ENCODE results near the gene HABP4.

Gene HABP4

GRCh38 chr9:96478829-96479371 is 28.9 kb downstream of the HABP4 start:
- DNase-seq: no peak

DNA sequence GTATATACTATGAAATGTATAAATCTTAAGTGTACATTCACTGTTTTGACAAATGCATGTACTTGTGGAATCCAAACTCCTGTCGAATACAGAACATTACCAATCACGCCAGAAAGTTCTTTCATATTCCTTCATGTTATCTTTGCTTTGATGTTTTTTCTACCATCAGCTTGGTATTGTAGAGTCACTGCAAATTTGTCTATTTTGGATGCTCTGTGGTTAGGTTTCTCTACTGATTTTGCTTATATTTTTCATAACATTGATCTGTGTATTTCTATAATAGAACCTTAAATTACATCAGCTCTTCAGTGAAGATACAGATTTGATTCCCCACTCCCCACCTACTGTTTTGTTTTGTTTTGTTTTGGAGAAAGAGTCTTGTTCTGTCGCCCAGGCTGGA is 30.8 kb downstream of the HABP4 start:
- no peak for DNase-seq

DNA sequence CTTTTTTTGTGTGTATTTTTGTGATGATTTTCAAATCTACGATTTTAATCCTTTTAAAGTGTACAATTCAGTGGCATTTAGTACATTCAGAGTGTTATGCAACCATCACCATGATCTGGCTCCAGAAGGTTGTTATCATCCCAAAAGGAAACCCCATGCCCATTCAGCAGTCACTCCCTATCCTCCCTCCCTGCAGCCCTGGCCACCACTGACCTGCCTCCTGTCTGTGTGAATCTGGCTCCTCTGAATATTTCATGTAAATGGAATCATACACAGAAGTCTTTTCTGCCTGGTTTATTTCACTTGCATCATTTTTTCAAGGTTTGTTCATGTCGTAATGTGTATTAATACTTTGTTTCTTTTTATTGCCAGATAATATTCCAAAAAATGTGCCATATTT is 32.5 kb downstream of the HABP4 start:
- DNase-seq: no peak

- DNase-seq: no peak
Measured at GRCh38 chr9:96483197-96483596, 33.2 kb downstream of the HABP4 start.

- no peak for DNase-seq
Measured at GRCh38 chr9:96483733-96484390, 33.9 kb downstream of the HABP4 start.

DNA sequence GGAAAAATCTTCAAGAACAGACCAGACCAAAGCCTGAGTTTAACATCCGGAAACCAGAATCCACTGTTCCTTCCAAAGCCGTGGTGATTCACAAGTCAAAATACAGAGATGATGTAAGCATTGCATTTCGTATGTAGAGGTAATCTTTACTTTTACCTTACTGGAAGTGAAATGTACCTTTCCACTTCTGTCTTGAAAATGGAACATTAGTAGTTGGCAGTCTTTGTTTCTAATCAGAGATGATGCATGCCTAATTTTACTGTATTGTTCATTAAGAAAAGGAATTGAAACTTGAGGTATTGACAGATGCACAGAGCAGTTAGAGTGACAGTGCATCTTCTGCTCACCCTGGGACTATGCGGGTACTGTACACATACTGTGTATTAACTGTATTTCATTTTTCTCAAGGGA is 34.6 kb downstream of the HABP4 start:
- DNase-seq: no peak

DNA sequence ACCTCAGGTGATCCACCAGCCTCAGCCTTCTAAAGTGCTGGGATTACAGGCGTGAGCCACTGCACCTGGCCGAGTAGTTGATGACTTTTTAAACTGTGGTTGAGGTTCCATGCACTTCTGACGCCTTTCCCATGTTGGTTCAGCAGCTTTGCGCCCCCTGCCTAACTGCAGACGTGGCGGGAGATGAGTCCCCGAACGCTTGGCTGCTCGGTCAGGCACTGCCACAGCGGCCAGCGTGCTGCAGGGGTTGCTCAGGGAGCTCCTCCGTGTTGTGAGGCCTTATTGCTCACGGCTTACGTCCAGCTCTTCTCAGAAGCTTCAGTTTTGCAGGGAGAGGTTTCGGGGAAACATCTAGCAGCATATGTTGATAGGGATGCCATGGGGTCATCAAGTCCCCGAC is 35.3 kb downstream of the HABP4 start:
- no peak for DNase-seq

DNA sequence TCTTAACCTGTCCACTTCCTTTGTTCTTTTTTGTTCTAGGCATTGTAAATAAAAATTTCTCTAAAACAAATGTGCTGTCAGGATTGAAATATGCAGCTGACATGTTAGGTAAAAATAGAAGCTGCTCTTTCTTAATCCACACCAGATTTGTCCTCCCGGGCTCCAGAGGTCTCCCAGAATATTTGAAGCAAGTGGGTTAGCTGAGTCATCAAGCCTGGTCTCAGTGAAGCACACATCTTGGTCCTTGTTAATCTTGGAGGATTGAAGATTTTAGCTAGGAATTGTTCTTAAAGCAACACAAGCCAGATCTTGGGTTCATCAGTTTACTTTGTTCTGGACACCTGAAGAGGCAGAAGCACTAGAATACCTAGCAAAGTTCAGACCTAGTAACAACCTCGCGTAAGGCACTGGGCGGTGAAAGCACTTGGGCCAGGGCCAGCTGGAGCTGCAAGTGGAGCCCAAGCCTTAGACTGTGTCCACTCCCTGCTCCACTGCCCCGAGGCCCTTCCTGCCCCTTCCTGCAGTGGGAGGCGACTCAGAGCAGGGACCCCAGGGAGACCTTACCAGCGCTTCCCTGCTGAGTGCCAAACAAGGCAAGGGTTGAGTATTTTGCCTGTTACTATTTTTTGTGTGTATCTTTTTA is 36.5 kb downstream of the HABP4 start:
- no peak for DNase-seq

GRCh38 chr9:96487029-96487396 is 37.0 kb downstream of the HABP4 start:
- no peak for DNase-seq

- DNase-seq: no peak
Measured at GRCh38 chr9:96487949-96488348, 38.0 kb downstream of the HABP4 start.

- DNase-seq: no peak
Measured at GRCh38 chr9:96489482-96489979, 39.6 kb downstream of the HABP4 start.

DNA sequence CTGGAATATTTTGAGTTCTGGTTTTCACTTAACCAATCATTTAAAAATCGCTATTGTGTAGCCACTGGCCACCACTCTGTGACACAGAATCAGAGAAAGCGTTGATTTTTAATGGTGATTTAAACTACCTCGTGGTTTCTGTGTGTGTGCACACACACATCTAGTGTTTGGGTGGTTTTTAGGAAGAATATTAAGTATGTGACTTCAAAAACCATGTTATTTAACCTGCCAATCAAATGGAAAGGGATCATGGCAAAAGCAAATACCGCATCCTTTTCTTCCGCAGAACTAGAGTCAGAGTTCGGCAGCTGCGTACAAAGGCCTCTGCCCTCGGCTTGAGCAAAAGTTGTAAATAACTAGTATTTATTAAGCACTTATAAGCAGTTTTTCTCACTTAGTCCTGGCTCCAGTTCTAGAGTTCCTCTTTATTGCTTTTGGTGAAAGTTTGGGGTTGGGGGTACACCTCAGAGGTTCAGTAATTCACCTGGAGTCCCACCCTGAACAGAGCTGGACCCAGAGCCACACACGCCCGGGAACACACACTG is 40.6 kb downstream of the HABP4 start:
- no peak for DNase-seq

DNA sequence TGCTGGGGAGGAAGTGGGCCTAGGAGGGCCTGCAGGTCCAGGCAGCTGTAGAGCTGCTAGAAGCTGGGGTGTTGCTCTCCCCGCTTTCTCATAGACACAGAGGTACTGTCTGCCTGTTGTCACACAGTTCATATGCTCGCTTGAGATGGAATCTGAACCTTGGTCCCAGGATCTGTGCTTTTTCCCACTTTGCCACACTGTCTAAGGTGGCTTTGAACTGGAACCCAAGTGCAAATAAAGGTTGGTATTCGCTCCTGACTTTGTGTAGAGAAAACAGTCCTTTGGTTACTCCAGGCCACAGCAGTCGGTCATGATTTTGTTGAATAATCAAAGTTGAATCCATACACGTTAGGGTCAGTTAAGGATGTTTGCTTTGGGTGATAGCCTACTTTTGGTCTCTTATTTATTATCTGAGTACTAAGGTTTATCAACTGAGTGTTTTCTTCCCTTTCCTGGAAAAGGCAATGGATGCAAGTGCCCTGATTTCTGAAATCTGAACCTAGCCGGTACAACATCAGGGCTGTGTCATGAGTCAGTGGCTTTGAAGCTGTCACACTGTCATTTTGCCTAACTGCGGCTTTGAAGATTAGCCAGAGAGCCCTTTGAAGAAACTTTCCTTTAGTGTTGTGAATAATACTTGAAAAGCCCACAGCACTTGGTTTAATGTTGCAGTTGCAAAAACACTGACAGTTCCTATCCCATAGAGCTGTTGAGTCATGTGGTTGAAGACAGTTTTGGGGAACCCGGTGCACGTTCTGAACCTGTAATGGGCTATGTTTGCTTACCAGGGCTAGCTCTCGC is 41.3 kb downstream of the HABP4 start:
- no peak for DNase-seq

- DNase-seq: no peak
Measured at GRCh38 chr9:96491880-96492525, 42.0 kb downstream of the HABP4 start.

GRCh38 chr9:96492993-96493531 is 43.1 kb downstream of the HABP4 start:
- DNase-seq: no peak

DNA sequence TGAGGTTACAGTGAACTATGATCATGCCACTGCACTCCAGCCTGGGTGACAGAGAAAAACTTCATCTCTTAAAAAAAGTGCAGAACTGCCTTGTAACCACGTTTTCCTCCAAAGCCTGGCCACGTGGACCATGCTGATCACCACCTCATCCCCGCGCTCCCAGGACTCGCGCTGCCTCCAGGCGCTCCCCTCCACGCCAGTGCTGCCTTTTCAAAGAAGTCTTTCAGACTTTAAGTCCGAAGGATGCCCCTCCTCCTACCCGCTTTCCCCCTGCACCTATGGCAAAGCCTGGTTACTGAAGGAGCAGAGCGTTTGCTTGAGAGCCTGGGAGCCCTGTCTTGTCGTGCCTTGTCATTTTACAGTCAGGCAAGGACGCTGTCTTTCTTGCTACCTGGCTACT is 43.8 kb downstream of the HABP4 start:
- DNase-seq: no peak

GRCh38 chr9:96494215-96494800 is 44.3 kb downstream of the HABP4 start:
- no peak for DNase-seq

DNA sequence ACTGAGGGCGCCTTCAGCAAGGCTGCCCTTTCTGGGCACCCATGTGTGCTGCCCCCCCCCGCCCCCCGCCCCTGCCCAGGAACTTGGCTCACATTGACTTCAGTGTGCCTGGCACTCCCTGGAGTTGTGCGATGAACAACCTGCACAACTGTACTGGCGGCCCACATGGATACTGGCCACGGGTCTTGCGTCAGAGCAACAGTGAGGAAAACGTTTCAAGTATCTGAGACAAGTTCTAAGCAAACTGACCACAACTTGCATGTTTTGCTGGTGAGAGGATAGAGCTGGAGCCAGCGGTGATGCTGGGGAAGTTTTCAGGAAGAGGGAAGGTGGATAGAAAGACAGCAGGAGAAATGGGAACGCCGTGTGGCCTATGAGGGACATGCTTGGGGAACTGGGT is 45.4 kb downstream of the HABP4 start:
- DNase-seq: no peak

GRCh38 chr9:96496368-96497116 is 46.6 kb downstream of the HABP4 start:
- DNase-seq: no peak

GRCh38 chr9:96497117-96497399 is 47.1 kb downstream of the HABP4 start:
- no peak for DNase-seq

DNA sequence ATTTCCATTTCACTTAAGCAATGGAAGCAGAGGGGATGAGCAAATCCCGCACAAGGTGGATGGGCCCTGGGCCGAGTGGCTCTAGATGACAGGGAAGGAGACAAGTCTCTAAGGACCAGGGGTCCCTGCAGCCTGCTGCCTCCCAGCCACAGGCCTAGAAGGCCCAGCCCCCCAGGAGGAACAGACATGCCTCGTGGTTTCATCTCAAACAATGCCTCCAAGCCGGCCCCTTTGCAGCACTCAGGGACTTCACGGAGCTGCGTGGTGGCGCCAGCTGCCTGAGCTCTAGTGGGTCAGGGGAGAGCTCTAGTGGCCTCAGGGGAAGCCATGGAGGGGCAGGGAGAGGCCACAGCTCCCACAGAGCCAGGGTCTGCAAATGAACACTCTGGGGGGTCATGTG is 48.8 kb downstream of the HABP4 start:
- DNase-seq: no peak

DNA sequence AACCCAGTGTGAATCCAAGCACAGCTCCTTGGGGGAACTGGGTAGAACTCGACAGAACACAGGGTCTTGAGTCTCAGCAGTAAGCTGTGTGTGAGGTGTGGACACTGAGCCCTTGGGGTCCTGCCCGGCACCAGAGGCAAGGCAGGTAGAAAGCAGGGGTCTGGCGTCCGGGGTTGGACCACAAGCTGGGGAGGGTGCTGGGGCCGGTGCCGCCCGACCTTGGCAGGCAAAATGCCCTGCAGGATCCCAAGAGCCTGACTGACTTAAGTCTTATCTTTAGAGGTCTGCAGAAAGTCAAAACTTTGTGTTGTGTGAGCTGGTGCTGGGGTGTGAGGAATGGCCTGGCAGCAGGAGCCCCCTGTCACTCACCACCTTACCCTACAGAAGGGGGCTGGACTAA is 49.3 kb downstream of the HABP4 start:
- DNase-seq: no peak

Measured in activated gamma-delta T cell (primary cell).